Sigmoid colon (tissue), 7 donors: ENCODE results near the gene CSK. TPM values are rescaled to one million over a fixed set of nuclear protein-coding genes. Genes with fewer than 3 reads are reported as not detected.

Experiments used
- DNase-seq: peaks from one replicate; pipeline ENCODE4 v3.0.0-alpha.2; 2019
- H3K27ac ChIP-seq, 4 donors: fragments of 200-600 bp; sonication (generic); one replicate each; pipeline ENCODE4 v1.5.1; 2016 to 2019; ENCODE audit warnings: mild to moderate bottlenecking in 1 of 4
- H3K27me3 ChIP-seq, 3 donors: fragments of 200-600 bp; sonication (generic); one replicate each; pipeline ENCODE4 v1.5.1; 2019; ENCODE audit warnings: mild to moderate bottlenecking in 1 of 3
- H3K36me3 ChIP-seq, 4 donors: fragments of 200-600 bp; sonication (generic); one replicate each; pipeline ENCODE4 v1.5.1; 2016 to 2019
- H3K4me1 ChIP-seq, 4 donors: fragments of 200-600 bp; sonication (generic); one replicate each; pipeline ENCODE4 v1.5.1; 2017 to 2019
- H3K4me3 ChIP-seq, 4 donors: fragments of 200-600 bp; sonication (generic); one replicate each; pipeline ENCODE4 v1.5.1; 2017 to 2019; ENCODE audit warnings: mild to moderate bottlenecking in 2 of 4, moderate library complexity in 1 of 4
- H3K9me3 ChIP-seq, 4 donors: fragments of 200-600 bp in 3 of 4; sonication (generic) in 3 of 4; one replicate each; pipeline versions ENCODE4 v1.5.1 to v1.6.1; 2013 to 2019
- CTCF ChIP-seq, 4 experiments: fragments of 450-650 bp in 3 of 4; fragments of 200-600 bp in 1 of 4; IDR thresholded peaks; one replicate each; pipeline ENCODE4 v1.5.1; 2016 to 2019; ENCODE audit warnings: antibody characterized with exemption in 4 of 4, mild to moderate bottlenecking in 3 of 4, moderate library complexity in 2 of 4
- EP300 ChIP-seq, 4 donors: sonication (generic); formaldehyde crosslinking; IDR thresholded peaks; one replicate each; pipeline ENCODE4 v1.6.1; 2017; ENCODE audit warnings: antibody characterized with exemption in 4 of 4
- POLR2A ChIP-seq, 2 donors: fragments of 450-650 bp; IDR thresholded peaks; one replicate each; pipeline ENCODE4 v1.6.1; 2016; ENCODE audit warnings: antibody characterized with exemption in 2 of 2, mild to moderate bottlenecking in 2 of 2, moderate library complexity in 2 of 2
- POLR2AphosphoS5 ChIP-seq, 4 donors: sonication (generic); formaldehyde crosslinking; IDR thresholded peaks; one replicate each; pipeline ENCODE4 v1.6.1; 2017; ENCODE audit warnings: antibody characterized with exemption in 4 of 4
- WGBS, 2 donors: extraction: QIAGEN DNeasy Blood & Tissue Kit; methylation state at CpG; one replicate each; pipeline ENCODE4 v1.1.7; 2013; 5-methylcytosine and 5-hydroxymethylcytosine counted together
- intact Hi-C: fragments of 100-400 bp; cut with DNase I; formaldehyde crosslinking; loops from one replicate; pipeline ENCODE4 v1.15.1; 2023
- polyA plus RNA-seq, 3 donors: library from polyadenylated mRNA; stranded (reverse); fragments of 200-250 nt; gene quantifications; one replicate each; pipeline ENCODE4 v1.2.3, GENCODE V29; 2013
- total RNA-seq, 4 donors: library from RNA; depleted of rRNA; stranded (reverse); fragments of >200 nt; gene quantifications; one replicate each; pipeline ENCODE4 v1.1.0, GENCODE V29; 2016
- donor health status: healthy with polysubstance abuse.
- donor health status: Bipolar disorder and iron deficiency.
- donor health status: healthy.

Gene CSK
- total and polyA plus RNA-seq, 7 donors = 9.7 to 125 (median 22.4) TPM

GRCh38 chr15:74825866-74826265 lies 44.0 kb downstream of the CSK start:
- WGBS, 2 donors = 55 to 63% methylated on average over 10 of the region's 10 CpGs
- peaks cover 0 to 33% (median 25%) of the 10 kb centered on the region in 3 donors for H3K27me3 ChIP-seq
- DNase-seq = no peak
- no peak for TF ChIP-seq CTCF (IDR thresholded peaks at IDR 0.05)
- no peak for TF ChIP-seq POLR2AphosphoS5 (IDR thresholded peaks at IDR 0.05)
- no peak for TF ChIP-seq POLR2A (IDR thresholded peaks at IDR 0.05)
- TF ChIP-seq EP300 (IDR thresholded peaks at IDR 0.05) = no peak
- H3K4me3 ChIP-seq = no peak overlapping the region
- H3K4me1 ChIP-seq = peaks cover 0 to 6% (median 6%) of the 10 kb centered on the region in 4 donors
- no peak overlapping the region for H3K27ac ChIP-seq
- intact Hi-C loops = no loop called here
- H3K36me3 ChIP-seq = no peaks in the 10 kb centered on the region
- no peaks in the 10 kb centered on the region for H3K9me3 ChIP-seq

GRCh38 chr15:74826364-74826819 lies 44.5 kb downstream of the CSK start, which contains the start of gene CPLX3:
TSS of gene CPLX3 (plus strand) at chr15:74826627. CDS start at chr15:74826704, 77 bp downstream.
- H3K4me3 ChIP-seq = no peak within 1 kb of the TSS
- no peaks in the 10 kb centered on the region for H3K9me3 ChIP-seq
- 5 to 8% methylated on average over 40 to 44 of the region's 44 CpGs for WGBS, 2 donors
- no peaks in the 10 kb centered on the region for H3K36me3 ChIP-seq
- DNase-seq = no peak
- intact Hi-C loops = no loop called here
- peaks cover 0 to 11% (median 9%) of the 10 kb centered on the region in 4 donors for H3K4me1 ChIP-seq
- TF ChIP-seq POLR2AphosphoS5 (IDR thresholded peaks at IDR 0.05) = no peak
- no peak for TF ChIP-seq POLR2A (IDR thresholded peaks at IDR 0.05)
- no peak for TF ChIP-seq CTCF (IDR thresholded peaks at IDR 0.05)
- no peak for TF ChIP-seq EP300 (IDR thresholded peaks at IDR 0.05)
- H3K27ac ChIP-seq = no peak within 1 kb of the TSS
- peaks cover 0 to 33% (median 25%) of the 10 kb centered on the region in 3 donors for H3K27me3 ChIP-seq

- intact Hi-C loops = no loop called here
- peaks cover 0 to 33% (median 25%) of the 10 kb centered on the region in 3 donors for H3K27me3 ChIP-seq
- H3K9me3 ChIP-seq = no peaks in the 10 kb centered on the region
- 24 to 31% methylated on average over 21 of the region's 21 CpGs for WGBS, 2 donors
- no peak for DNase-seq
- H3K4me3 ChIP-seq = no peak overlapping the region
- H3K27ac ChIP-seq = no peak overlapping the region
- peaks cover 0 to 11% (median 9%) of the 10 kb centered on the region in 4 donors for H3K4me1 ChIP-seq
- H3K36me3 ChIP-seq = no peaks in the 10 kb centered on the region
- TF ChIP-seq CTCF (IDR thresholded peaks at IDR 0.05) (no peak), POLR2AphosphoS5 (IDR thresholded peaks at IDR 0.05) (no peak), POLR2A (IDR thresholded peaks at IDR 0.05) (no peak), EP300 (IDR thresholded peaks at IDR 0.05) (no peak)
Measured at GRCh38 chr15:74826921-74827320, 45.0 kb downstream of the CSK start.

GRCh38 chr15:74827614-74828013 lies 45.7 kb downstream of the CSK start:
- Histone ChIP-seq H3K27me3 (peaks cover 0 to 33% (median 25%) of the 10 kb centered on the region in 3 donors), H3K4me1 (peaks cover 0 to 11% (median 9%) of the 10 kb centered on the region in 4 donors), H3K27ac (no peak overlapping the region), H3K4me3 (no peak overlapping the region), H3K9me3 (no peaks in the 10 kb centered on the region), H3K36me3 (no peaks in the 10 kb centered on the region)
- intact Hi-C loops = no loop called here
- 54 to 59% methylated on average over 5 of the region's 5 CpGs for WGBS, 2 donors
- no peak for DNase-seq
- no peak for TF ChIP-seq EP300 (IDR thresholded peaks at IDR 0.05)
- no peak for TF ChIP-seq POLR2AphosphoS5 (IDR thresholded peaks at IDR 0.05)
- TF ChIP-seq CTCF (IDR thresholded peaks at IDR 0.05) = no peak
- no peak for TF ChIP-seq POLR2A (IDR thresholded peaks at IDR 0.05)

- Histone ChIP-seq H3K36me3 (no peaks in the 10 kb centered on the region), H3K9me3 (no peaks in the 10 kb centered on the region), H3K27ac (no peak overlapping the region), H3K27me3 (peaks cover 0 to 33% (median 25%) of the 10 kb centered on the region in 3 donors), H3K4me1 (peaks cover 0 to 11% (median 9%) of the 10 kb centered on the region in 4 donors), H3K4me3 (no peak overlapping the region)
- no peak for TF ChIP-seq CTCF (IDR thresholded peaks at IDR 0.05)
- no peak for TF ChIP-seq POLR2A (IDR thresholded peaks at IDR 0.05)
- TF ChIP-seq EP300 (IDR thresholded peaks at IDR 0.05) = no peak
- no peak for TF ChIP-seq POLR2AphosphoS5 (IDR thresholded peaks at IDR 0.05)
- 76 to 85% methylated on average over 6 of the region's 6 CpGs for WGBS, 2 donors
- DNase-seq = no peak
- intact Hi-C loops = no loop called here
Measured at GRCh38 chr15:74828835-74829234, 47.0 kb downstream of the CSK start.
